HG03139 (cell line): ENCODE measurements around the gene NDUFAB1.
"Not testable (repeated sequence)": the region's sequence is repeated elsewhere in the genome, so short reads cannot be mapped to it uniquely, and the experiment has no call there.

Source experiments
- ATAC-seq: cut with Tn5 transposase; IDR thresholded peaks from one replicate; pipeline ENCODE4 v1.9.1; 2021; ENCODE audit not compliant: unreplicated experiment

The NDUFAB1 gene

GRCh38 chr16:23595951-23596720 is at the start of gene NDUFAB1:
Gene NDUFAB1 (minus strand): TSS chr16:23596316. CDS start chr16:23596290, 26 bp downstream.
- ATAC-seq, result peak; percentile 88

GRCh38 chr16:23642246-23642774 is 46.2 kb upstream of the NDUFAB1 start:
- no peak for ATAC-seq

- ATAC-seq, result peak; percentile 91
Measured at GRCh38 chr16:23640931-23641765, 45.0 kb upstream of the NDUFAB1 start, which contains the start of the genes DCTN5 and PALB2. Gene DCTN5 (plus strand): TSS chr16:23641466. CDS start chr16:23641543, 77 bp downstream. Gene PALB2 (minus strand): TSS chr16:23641310. CDS start chr16:23641157, 153 bp downstream.

DNA sequence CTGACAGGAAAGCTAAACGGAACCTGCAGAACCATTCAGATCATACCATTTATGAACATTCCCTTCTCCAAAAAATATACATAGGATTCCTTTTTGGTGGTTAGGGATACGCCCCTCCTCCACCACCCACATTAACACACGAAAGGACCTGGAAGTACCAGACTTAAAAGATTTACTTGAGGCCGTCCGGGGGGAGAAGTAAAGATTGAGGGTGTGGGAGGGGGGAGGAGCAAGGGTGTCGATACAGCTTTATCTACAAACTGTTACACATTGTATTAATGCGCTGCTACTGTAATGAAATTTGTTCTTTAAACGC is 44.5 kb upstream of the NDUFAB1 start:
- no peak for ATAC-seq

DNA sequence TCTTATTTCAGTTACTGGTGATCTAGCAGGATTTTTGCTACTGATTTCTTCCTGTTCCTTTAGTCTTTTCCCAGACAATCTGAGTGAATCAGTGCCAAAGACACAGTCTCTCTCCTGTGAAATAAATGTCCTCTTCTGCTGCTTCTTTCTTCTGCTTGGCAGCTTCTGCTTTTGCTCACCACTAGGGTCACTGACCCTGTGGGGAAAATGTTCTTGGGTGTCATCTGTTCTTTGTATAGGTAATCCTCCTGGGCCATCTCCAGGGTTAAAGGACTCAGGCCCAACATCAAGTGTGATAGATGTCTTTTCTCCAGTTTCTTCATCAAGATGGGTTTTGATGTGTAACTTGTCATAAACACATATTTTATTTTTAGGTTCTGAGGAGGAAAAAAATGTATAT is 39.8 kb upstream of the NDUFAB1 start:
- no peak for ATAC-seq

DNA sequence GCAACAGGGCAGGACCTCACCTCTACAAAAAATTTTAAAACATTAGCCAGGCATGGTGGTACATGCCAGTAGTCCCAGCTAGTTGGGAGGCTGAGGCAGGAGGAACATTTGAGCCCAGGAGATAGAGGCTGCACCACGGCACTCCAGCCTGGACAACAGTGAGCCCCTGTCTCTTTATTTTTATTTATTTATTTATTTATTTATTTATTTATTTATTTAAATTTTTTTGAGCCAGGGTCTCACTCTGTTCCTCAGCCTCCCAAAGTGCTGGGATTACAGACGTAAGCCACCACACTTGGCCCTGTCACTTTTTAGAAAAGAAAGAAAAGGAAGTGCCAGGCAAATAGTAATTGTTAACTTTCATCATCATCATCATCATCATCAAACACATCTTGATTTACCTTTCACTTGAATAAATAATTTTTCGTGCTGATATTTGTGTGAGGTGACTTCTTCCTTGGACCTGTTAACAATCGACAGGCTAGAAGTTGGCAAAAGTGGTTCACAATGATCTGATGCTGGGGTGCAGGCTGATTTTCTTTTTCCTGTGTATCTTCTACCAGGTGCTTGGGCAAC is 38.4 kb upstream of the NDUFAB1 start:
- ATAC-seq, result no peak

DNA sequence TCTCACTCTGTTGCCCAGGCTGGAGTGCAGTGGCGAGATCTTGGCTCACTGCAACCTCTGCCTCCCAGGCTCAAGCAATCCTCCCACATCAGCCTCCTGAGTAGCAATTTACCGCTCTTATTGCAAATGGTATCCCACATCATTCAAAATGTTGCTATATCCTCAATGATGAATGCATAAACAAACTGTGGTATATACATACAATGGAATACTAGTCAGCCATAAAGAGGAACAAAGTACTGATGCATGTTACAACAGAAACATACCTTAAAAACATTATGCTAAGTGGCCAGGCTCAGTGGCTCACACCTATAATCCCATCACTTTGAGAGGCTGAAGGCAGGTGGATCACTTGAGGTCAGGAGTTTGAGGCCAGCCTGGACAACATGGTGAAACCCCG is 35.8 kb upstream of the NDUFAB1 start:
- not testable (repeated sequence) for ATAC-seq

DNA sequence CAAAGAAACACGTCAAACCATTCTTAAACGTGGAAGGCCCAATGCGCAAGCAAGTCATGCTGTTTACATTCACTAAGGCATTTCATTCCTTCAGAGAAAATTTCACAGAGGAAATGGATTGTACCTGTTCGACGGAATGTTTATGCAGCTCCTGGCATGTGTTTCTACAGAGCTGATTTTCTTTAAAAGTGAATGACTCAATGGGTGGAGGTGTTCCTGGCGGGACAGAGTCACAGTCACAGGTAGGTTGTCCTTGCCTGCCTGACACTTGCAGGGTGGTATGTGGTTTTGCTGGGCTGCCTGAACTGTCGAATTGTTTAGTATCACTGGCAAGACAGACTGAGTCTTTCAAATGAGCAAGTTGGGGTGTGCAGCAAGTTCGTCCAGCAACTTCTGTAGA is 33.4 kb upstream of the NDUFAB1 start:
- ATAC-seq, result no peak

DNA sequence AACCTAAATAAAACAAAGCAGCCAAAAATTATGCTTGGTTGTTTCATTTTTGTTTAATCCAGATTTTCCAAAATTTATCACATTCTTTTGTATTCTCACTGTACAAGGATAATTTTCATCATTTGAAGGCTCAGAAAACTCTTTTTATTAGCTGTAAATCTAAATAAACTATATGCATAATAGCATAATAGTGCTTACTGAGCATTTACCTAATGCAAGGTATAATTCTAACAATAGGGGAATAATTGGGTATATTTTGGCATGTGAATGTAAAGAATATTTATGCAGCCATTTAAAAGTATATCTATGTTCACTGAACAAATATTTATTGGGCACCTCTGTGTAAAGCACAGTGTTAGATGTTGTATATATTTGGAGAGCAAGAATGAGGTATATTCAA is 28.0 kb upstream of the NDUFAB1 start:
- ATAC-seq, result no peak

DNA sequence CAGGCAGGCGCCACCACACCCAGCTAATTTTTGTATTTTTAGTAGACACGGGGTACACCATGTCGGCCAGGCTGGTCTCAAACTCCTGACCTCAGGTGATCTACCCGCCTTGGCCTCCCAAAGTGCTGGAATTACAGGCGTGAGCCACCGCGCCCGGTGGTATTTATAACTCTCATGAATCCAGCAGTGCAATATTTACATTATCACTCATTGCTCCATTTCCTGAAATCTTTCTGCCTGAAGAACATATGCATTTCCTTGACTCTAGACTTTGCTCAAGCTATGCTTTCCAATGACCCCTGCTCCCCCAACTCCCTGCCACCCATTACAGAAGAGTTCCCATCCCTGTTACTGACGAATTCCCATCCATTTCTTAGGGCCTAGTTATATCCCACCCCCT is 19.7 kb upstream of the NDUFAB1 start:
- ATAC-seq, result no peak

DNA sequence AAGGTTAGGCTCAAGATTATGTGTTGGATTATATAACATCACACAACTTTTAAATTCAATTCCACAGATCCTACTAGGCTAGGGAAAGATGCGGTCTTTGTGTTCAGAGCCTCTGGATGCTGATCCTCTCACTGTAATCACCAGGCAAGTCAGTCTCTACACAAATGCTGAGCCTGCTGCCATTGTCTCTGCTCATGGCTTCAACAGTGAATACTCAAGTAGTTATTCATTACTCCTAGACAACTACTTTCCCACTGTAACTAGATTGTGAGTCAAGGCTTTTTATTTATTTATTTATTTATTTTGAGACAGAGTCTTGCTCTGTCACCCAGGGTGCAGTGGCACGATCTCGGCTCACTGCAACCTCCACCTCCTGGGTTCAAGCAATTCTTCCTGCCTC is 15.8 kb upstream of the NDUFAB1 start:
- no peak for ATAC-seq

DNA sequence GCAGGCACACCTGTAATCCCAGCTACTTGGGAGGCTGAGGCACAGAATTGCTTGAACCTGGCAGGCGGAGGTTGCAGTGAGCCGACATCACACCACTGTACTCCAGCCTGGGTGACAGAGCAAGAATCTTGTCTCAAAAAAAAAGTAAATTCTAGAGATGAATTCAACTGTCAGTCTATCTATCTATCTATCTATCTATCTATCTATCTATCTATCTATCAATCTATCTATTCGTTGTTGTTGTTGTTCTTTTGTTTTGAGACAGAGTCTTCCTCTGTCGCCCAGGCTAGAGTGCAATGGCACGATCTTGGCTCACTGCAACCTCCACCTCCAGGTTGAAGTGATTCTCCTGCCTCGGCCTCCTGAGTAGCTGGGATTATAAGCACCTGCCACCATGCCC is 14.8 kb upstream of the NDUFAB1 start:
- ATAC-seq, result not testable (repeated sequence)

GRCh38 chr16:23609929-23610328 is 13.8 kb upstream of the NDUFAB1 start:
- ATAC-seq, result no peak

DNA sequence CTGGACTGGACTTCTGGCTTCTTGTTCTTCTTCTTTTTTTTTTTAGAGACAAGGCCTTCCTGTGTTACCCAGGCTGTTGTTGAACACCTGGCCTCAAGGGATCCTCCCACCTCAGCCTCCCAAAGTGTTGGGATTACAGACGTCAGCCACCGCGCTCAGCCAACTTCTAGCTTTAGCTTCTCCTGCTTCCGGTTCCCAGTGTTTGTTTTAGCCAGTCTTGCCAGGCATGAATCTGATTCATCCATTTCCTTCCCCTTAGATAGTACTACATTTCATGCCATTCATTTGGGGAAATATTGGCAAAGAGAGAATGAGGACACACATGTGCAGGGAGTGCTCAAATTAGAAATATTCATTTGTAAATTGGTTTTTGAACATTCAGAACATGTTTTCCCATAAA is 12.1 kb upstream of the NDUFAB1 start:
- ATAC-seq, result no peak

GRCh38 chr16:23607726-23608125 is 11.6 kb upstream of the NDUFAB1 start:
- ATAC-seq, result no peak

DNA sequence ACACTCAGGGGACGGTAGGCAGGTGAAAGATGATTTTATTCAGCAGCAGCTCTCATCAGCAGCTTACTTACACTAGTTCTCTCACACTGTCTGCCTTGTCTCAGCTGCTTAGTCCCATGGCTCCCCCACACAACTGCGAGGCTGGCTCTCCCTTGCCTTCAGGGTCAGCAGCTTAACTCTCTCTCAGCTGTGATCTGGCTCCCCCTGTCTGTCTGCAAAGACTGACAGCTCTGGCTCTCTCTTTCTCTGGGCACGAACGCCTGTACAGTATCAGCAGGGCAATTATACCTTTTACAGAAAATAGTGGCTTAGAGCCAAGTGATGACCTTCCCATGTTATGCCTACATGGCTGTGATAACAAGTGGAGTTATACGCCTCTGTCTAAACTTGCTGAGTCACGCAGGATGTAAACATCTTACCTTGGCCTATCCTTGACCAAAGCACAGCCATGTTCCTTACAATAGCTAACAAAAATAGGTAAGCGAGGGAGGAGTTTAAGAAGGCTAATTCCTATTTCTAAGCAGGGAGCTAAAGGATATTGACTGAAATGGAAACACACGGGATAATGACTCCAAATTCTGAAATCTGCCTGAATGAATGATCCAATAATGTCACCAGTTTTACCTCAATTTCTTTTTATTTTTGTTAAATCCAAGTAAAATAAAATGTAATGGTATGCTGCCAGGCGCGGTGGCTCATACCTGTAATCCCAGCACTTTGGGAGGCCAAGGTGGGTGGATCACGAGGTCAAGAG is 1.1 kb upstream of the NDUFAB1 start:
- no peak for ATAC-seq

DNA sequence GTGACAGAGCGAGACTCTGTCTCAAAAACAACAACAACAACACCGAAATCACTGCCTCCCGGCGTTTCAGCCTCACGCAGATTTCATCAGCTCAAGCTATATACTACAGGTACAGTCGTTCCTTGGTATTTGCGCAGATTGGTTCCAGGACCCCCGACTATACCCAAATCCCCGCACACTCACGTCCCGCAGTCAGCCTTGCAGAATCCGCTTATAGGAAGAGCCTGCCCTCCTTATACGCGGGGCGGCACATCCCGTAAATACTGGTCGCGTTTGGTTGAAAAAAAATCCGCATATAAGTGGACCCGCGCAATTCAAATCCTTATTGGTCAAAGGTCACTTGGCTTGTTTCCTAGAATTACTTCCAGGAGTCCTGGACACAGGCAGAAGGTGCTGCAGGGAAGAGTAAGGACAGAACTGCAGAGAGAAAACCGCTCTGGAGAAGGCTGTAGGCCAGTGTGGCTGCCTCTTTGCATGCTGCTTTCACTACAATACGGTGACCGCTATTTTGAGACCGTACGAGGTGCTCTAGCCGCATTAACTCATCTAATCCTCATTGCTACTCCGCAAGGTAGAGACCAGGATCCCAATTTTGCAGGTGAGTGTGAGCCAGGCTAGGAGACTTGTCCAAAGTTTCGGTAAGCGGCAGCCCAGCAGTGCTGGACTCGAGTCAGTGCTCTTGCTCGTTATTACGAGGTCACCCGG is 718 bp downstream of the NDUFAB1 start:
- no peak for ATAC-seq

GRCh38 chr16:23594186-23594585 is 1.9 kb downstream of the NDUFAB1 start:
- ATAC-seq, result no peak

GRCh38 chr16:23590181-23590580 is 5.9 kb downstream of the NDUFAB1 start:
- no peak for ATAC-seq

DNA sequence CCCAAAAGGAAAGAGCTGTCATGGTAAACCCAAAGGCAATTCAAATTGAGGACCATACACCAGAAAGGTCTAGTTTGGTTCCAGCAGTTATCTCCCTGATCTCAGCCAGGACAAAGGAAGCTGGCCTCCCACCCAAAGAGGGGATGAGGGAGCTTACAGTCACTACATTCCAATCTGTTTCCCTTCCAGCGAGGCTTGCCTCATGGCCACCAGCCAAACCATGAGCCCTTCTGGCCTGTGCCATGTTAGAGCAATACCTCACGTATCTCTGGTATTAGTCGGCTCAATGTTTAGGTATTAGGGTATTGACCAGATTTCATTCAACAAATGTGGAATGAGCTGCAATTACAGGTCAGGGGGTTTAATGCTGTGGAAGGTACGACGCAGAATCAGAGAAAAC is 8.4 kb downstream of the NDUFAB1 start:
- ATAC-seq, result no peak
